Caco-2 (cell line): ENCODE data around the gene STK24. TPM values are rescaled to one million over a fixed set of nuclear protein-coding genes. Genes with fewer than 3 reads are reported as not detected.

Experiments
- BruUV-seq: library from RNA; stranded (reverse); fragments of 400-500 nt; replicated peaks from 2 replicates; lab custom pipeline; 2021; lab: Mats Ljungman, UMichigan
- CTCF ChIA-PET: fragments of 300-600 bp; sonication (Branson Sonifier 250); formaldehyde crosslinking; loops from one replicate; lab custom pipeline; 2022; ENCODE audit warnings: antibody characterized with exemption; lab: Charles Lee
- POLR2A ChIA-PET: fragments of 300-600 bp; sonication (Branson Sonifier 250); formaldehyde crosslinking; loops from one replicate; lab custom pipeline; 2022; ENCODE audit warnings: antibody characterized with exemption; lab: Charles Lee
- DNase-seq, 2 experiments: peaks; one replicate each; pipeline versions ENCODE4 v3.0.0 to v3.0.0-alpha.2; 2020 to 2022
- H3K27me3 ChIP-seq: replicated peaks from 2 replicates; pipeline ENCODE4 v1.6.0; 2011; ENCODE audit warnings: low read length; ENCODE audit not compliant: control insufficient read depth, insufficient read depth
- H3K36me3 ChIP-seq: 2 replicates; pipeline ENCODE4 v1.5.1; 2011; ENCODE audit warnings: low read length; ENCODE audit not compliant: control insufficient read depth, insufficient read depth
- H3K4me1 ChIP-seq: fragments of 250-450 bp; sonication (Bioruptor Pico); 2 replicates; pipeline ENCODE4 v1.5.1; 2020; ENCODE audit warnings: mild to moderate bottlenecking
- H3K4me3 ChIP-seq: 2 replicates; pipeline ENCODE4 v1.5.1; 2011; ENCODE audit warnings: low read depth, mild to moderate bottlenecking, control low read depth, low read length
- H3K9me3 ChIP-seq: fragments of 250-450 bp; sonication (Bioruptor Pico); 2 replicates; pipeline ENCODE4 v1.5.1; 2020; ENCODE audit warnings: mild to moderate bottlenecking, moderate library complexity
- H3K27ac Mint-ChIP-seq: one replicate; pipeline ENCODE4 v1.8.0; 2022; ENCODE audit warnings: mixed read lengths; ENCODE audit not compliant: unreplicated experiment
- H3K27me3 Mint-ChIP-seq: one replicate; pipeline ENCODE4 v1.8.0; 2022; ENCODE audit warnings: mixed read lengths; ENCODE audit not compliant: insufficient read depth, unreplicated experiment
- H3K36me3 Mint-ChIP-seq: one replicate; pipeline ENCODE4 v1.8.0; 2022; ENCODE audit warnings: mild to moderate bottlenecking, mixed read lengths; ENCODE audit not compliant: insufficient read depth, unreplicated experiment
- H3K4me1 Mint-ChIP-seq: one replicate; pipeline ENCODE4 v1.8.0; 2022; ENCODE audit warnings: low read depth, mixed read lengths; ENCODE audit not compliant: unreplicated experiment
- H3K4me3 Mint-ChIP-seq: one replicate; pipeline ENCODE4 v1.8.0; 2022; ENCODE audit warnings: mild to moderate bottlenecking, moderate library complexity, mixed read lengths; ENCODE audit not compliant: unreplicated experiment
- H3K9me3 Mint-ChIP-seq: one replicate; pipeline ENCODE4 v1.8.0; 2022; ENCODE audit warnings: mixed read lengths; ENCODE audit not compliant: unreplicated experiment
- intact Hi-C: fragments of 100-400 bp; cut with micrococcal nuclease; formaldehyde crosslinking; loops from one replicate; pipeline ENCODE4 v1.10.0; 2022; ENCODE audit not compliant: unreplicated experiment
- total RNA-seq: library from RNA; stranded (reverse); gene quantifications from 2 replicates; pipeline ENCODE4 v1.2.3, GENCODE V29; 2022
- TF ChIP-seq, protein P1 (sequence below), 2 experiments: fragments of 200-600 bp in 1 of 2; IDR thresholded peaks; 1 replicate in 1 of 2; 2 replicates in 1 of 2; pipeline versions ENCODE4 v1.5.1 to v1.8.0; 2011 to 2022; ENCODE audit warnings: antibody characterized with exemption in 1 of 2, control low read depth in 1 of 2, inconsistent platforms in 1 of 2, low read depth in 1 of 2, low read length in 1 of 2, mild to moderate bottlenecking in 1 of 2, moderate library complexity in 1 of 2; ENCODE audit not compliant: insufficient read depth in 1 of 2, severe bottlenecking in 1 of 2, unreplicated experiment in 1 of 2

The STK24 gene
- total RNA-seq, 1 experiment from 2014 or later = 253 TPM

GRCh38 chr13:98505217-98505616 lies 71.7 kb downstream of the STK24 start:
- no peak overlapping the region for H3K27ac Mint-ChIP-seq

GRCh38 chr13:98504371-98504963 lies 72.4 kb downstream of the STK24 start:
- intact Hi-C loops = no loop called here
- Mint-ChIP-seq H3K27me3 (no peaks in the 10 kb centered on the region), H3K36me3 (peaks cover 82% of the 10 kb centered on the region), H3K9me3 (no peaks in the 10 kb centered on the region), H3K27ac (no peak overlapping the region), H3K4me1 (peaks cover 54% of the 10 kb centered on the region), H3K4me3 (no peak overlapping the region)
- no TSS peak for BruUV-seq
- ChIA-PET POLR2A (no interaction called here), CTCF (no interaction called here)
- DNase-seq = no peak
- peaks cover 22% of the 10 kb centered on the region for H3K4me1 ChIP-seq
- no peak overlapping the region for H3K4me3 ChIP-seq
- H3K9me3 ChIP-seq = no peaks in the 10 kb centered on the region
- H3K36me3 ChIP-seq = peaks cover 2% of the 10 kb centered on the region; the same call in 1 of the 2 replicates
- TF ChIP-seq, protein P1, sequence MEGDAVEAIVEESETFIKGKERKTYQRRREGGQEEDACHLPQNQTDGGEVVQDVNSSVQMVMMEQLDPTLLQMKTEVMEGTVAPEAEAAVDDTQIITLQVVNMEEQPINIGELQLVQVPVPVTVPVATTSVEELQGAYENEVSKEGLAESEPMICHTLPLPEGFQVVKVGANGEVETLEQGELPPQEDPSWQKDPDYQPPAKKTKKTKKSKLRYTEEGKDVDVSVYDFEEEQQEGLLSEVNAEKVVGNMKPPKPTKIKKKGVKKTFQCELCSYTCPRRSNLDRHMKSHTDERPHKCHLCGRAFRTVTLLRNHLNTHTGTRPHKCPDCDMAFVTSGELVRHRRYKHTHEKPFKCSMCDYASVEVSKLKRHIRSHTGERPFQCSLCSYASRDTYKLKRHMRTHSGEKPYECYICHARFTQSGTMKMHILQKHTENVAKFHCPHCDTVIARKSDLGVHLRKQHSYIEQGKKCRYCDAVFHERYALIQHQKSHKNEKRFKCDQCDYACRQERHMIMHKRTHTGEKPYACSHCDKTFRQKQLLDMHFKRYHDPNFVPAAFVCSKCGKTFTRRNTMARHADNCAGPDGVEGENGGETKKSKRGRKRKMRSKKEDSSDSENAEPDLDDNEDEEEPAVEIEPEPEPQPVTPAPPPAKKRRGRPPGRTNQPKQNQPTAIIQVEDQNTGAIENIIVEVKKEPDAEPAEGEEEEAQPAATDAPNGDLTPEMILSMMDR (IDR thresholded peaks at IDR 0.05; ENCODE audit: insufficient read depth in 1 of 2, low read depth in 1 of 2, low read length in 1 of 2, severe bottlenecking in 1 of 2, unreplicated experiment in 1 of 2) = no peak
- H3K27me3 ChIP-seq = no peaks in the 10 kb centered on the region

More at GRCh38 chr13:98505217-98505616, 71.7 kb downstream of the STK24 start:
- peaks cover 54% of the 10 kb centered on the region for H3K4me1 Mint-ChIP-seq
- POLR2A ChIA-PET = no interaction called here
- Histone ChIP-seq H3K4me1 (peaks cover 30% of the 10 kb centered on the region), H3K36me3 (peaks cover 2% of the 10 kb centered on the region; the same call in 1 of the 2 replicates), H3K27me3 (no peaks in the 10 kb centered on the region), H3K4me3 (no peak overlapping the region), H3K9me3 (no peaks in the 10 kb centered on the region)
- intact Hi-C loops = no loop called here
- BruUV-seq = no TSS peak
- no peaks in the 10 kb centered on the region for H3K9me3 Mint-ChIP-seq
- H3K4me3 Mint-ChIP-seq = no peak overlapping the region
- CTCF ChIA-PET = no interaction called here
- no peak for DNase-seq
- no peaks in the 10 kb centered on the region for H3K27me3 Mint-ChIP-seq
- H3K36me3 Mint-ChIP-seq = peaks cover 77% of the 10 kb centered on the region
- TF ChIP-seq, protein P1 (IDR thresholded peaks at IDR 0.05; ENCODE audit: insufficient read depth in 1 of 2, low read depth in 1 of 2, low read length in 1 of 2, severe bottlenecking in 1 of 2, unreplicated experiment in 1 of 2) = no peak

- no peaks in the 10 kb centered on the region for H3K27me3 Mint-ChIP-seq
- BruUV-seq = no TSS peak
- H3K36me3 ChIP-seq = peaks cover 2% of the 10 kb centered on the region; the same call in 1 of the 2 replicates
- H3K4me3 ChIP-seq = no peak overlapping the region
- peaks cover 18% of the 10 kb centered on the region for H3K4me1 ChIP-seq
- H3K9me3 ChIP-seq = no peaks in the 10 kb centered on the region
- peaks cover 87% of the 10 kb centered on the region for H3K36me3 Mint-ChIP-seq
- H3K9me3 Mint-ChIP-seq = no peaks in the 10 kb centered on the region
- H3K4me1 Mint-ChIP-seq = peaks cover 51% of the 10 kb centered on the region
- no peak for DNase-seq
- TF ChIP-seq, protein P1 (IDR thresholded peaks at IDR 0.05; ENCODE audit: insufficient read depth in 1 of 2, low read depth in 1 of 2, low read length in 1 of 2, severe bottlenecking in 1 of 2, unreplicated experiment in 1 of 2) = no peak
- H3K27ac Mint-ChIP-seq = no peak overlapping the region
- intact Hi-C loops = no loop called here
- POLR2A ChIA-PET = no interaction called here
- no peak overlapping the region for H3K4me3 Mint-ChIP-seq
- no peaks in the 10 kb centered on the region for H3K27me3 ChIP-seq
- CTCF ChIA-PET = no interaction called here
Measured at GRCh38 chr13:98504029-98504351, 72.9 kb downstream of the STK24 start.
